ENCODE results near the gene ADGB.
A peak's percentile ranks its signal among the peaks of the same experiment; 100 is the strongest.
"Not testable (repeated sequence)": the region's sequence is repeated elsewhere in the genome, so short reads cannot be mapped to it uniquely, and the experiment has no call there.

Gene ADGB

DNA sequence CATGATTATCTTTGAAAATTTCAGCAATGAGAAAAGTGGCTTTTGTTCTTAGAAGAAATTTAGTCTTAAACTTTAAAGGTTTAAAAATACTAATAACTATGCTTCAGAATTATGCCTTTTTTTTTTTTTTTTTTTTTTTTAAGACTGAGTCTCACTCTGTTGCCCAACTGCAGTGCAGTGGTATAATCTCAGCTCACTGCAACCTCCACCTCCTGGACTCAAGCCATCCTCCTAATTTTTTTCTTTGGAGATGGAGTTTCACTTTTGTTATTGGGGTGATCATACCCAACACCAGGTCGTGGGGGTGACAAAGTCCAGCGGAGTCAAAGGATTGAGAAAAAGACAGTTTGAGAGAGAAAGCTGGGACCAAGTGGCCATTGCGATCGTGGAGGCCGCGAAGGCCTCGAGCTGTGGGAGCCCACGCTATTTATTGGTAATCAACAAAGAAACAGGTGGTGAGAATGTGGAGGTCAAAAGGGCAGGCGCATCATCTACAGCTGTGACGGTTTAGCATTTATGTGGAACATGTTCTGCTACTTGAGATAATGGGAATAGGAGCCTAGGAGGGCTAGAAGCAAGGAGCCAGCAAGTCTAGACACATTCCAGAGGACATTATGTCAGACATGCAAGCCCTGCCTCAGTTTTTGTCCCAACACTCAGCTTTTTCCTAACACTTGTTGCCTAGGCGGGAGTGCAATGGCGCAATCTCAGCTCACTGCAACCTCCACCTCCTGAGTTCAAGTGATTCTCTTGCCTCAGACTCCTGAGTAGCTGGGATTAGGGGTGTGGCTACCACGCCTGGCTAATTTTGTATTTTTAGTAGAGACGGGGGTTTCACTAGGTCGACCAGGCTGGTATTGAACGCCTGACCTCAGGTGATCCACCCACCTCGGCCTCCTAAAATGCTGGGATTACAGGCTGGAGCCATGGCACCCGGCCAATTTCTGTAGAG, 217.0 kb downstream of the ADGB start:
- DNase-seq (ENCODE audit: low read depth in 2 of 2), result not testable (repeated sequence)

DNA sequence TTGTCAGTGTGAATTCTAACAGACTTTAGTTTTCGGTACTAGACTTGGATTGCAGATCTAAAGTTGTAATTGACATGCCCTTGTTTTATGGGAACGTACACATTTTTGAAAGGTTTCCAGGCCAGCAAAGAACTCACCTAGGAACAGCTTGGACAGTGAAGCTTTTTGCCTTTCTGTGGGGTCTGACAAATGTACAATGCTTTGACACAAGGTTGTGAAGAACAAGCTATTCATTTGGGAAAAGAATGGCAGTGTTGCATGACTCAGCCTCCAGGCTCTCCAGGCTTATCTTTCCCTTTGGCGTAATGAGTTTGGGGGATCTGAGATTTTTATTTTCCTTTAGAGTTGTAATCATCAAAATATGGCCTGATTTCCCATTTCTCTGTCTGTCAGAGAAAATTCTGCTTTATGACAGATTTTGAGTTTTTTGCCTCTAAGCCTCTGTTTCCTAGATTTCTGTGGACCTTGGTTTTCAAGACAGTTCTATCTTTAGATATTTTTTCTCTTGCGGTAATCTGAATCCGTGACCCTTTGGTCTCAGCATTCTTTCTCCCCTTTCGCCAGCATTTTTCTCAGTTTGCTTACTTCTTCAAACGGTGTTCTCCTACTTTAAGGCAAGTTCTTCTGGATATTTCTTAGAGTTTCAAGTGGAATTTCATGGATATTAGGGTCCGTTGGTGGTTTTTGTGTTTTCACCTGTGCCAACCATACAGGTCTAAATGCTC, 221.0 kb downstream of the ADGB start:
- no peak for DNase-seq (ENCODE audit: low read depth in 2 of 2)

DNA sequence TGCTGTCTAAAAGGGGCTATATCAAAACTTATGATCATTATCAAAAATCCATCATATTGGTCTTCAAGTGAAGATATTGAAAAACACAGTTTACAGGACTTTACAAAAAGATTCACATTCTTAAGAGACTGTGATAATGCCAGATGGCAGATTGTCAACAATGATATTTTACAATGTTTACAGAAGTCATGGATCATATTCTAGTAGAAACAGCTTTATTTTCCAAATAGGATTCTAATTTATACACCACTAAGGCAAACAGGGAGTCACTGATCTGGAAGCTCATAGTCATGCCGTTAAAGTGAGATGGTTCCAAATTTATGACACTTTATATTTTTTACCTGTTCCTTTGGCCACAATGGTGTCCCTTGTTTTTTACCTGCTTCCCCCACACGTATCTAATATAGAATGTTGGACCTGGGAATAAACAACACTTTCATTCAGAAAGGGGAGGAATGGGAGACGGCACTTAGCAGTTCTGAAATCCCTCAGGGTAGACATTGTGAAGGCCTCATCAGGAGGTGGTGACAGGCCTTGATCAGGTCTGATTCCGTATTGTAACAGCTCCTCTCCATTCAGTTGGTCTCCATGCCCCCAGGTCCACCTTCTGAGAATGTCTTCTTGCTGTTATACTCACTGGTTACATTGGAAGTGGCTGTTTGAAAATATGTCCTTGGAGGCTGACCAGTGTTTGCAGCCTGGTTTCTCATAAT, 228.6 kb downstream of the ADGB start:
- no peak for DNase-seq (ENCODE audit: low read depth in 2 of 2)

DNA sequence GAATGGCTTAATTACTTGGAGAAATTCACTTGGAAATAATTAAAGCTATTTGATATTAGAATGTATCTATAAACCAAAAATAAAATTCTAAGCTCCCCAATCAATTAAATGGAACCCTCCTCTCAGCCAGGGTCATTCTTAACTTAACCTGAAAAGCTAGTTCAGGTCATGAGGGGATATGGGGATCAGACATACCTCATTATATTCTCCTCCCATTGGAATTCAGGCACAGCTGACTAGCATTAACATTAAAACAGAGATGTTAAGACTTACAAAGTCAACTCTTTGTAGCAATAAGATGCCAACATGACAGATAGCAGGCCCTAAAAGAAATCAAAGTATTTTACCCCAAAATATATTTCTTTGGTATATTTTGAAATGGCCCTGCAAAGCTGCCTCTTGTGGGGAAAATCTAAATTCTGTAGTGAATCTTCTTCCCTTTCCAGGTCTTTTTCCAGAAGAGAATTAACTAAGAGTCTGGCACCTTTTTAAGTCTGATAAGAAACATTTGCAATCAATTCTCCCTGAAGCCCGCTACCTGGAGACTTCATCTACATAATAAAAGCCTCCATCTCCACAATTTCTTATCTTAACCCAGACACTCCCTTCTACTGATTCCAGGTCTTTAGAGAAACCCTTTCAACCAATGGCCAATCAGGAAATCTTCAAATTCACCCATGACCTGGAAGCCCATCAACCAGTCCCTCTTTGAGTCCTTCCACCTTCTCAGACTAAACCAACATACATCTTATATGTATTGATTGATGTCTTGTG, 231.2 kb downstream of the ADGB start:
- no peak for DNase-seq (ENCODE audit: low read depth in 2 of 2)

DNA sequence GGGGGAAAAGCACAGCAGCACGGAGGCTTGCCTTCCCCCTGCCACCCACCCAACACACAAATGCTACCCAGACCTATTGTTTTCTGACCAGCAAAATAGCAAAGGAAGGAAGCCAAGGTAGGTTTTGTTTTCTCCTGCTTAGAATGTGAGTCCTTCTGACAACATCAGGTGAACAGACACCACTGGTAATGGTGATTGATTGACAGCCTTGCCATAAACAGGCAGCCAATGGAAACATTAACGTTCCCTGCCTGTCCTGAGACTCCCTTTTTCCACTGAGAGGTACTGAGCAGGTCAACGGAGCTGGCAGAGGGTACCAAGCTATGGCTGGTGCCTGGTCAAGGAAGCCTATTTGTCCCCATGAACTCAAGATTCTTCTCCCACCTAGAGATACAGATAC, 234.4 kb downstream of the ADGB start:
- no peak for DNase-seq (ENCODE audit: low read depth in 2 of 2)

DNA sequence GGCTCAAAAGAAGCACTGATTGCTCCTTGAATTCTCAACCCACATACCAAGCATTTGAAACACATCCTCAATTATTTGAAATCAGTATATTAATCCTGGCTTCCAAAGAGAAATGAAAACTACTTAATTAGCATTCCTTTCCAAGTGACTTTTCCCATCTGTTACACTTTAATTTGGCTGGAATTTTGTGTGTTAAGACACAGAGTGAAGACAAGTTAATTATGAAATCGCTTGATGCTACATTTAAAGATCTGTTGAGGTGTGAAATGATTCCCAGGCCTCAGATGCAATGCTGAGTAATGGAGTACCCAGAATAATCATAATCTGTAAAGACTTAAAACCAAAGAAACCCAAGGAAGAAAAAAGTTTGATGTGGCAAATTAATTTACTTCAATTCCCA, 241.4 kb downstream of the ADGB start:
- no peak for DNase-seq (ENCODE audit: low read depth in 2 of 2)

DNA sequence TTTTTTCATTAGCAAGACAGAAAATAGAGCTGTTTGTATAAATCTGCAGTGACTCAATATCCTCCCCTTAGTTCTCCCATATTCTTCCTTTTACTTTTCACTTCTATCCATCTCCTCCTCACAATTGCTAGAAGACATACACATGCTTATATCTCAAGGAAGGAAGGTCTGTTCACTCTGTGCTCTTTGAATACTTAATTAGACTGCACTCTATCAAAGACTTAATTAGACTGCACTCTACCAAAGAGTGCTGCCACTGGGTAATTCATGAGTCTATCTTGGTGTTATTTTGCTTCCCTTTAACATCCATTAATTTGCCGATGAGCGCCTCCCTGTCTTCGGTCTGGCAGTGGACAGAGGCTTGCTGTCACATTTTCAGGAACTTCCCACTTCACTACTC, 241.9 kb downstream of the ADGB start:
- no peak for DNase-seq (ENCODE audit: low read depth in 2 of 2)

DNA sequence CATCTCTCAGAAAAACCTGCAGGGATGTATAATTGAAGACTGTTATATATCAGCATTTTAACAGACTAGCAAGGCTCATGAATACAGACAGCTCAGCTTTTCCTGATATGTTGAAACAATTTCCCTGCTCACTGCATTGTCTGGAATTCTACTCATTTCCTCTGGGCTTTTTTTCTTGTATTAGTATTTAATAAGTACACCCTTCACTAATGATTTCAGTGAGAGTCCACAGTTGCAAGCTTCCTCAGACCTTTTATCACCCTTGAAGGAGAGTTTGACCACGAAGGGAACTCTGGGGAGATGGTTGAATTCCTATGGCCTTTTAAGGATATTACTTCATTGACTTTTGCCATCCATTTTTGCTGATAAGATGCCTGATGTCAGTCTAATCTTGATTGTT, 248.7 kb downstream of the ADGB start:
- DNase-seq (ENCODE audit: low read depth in 2 of 2), result no peak

DNA sequence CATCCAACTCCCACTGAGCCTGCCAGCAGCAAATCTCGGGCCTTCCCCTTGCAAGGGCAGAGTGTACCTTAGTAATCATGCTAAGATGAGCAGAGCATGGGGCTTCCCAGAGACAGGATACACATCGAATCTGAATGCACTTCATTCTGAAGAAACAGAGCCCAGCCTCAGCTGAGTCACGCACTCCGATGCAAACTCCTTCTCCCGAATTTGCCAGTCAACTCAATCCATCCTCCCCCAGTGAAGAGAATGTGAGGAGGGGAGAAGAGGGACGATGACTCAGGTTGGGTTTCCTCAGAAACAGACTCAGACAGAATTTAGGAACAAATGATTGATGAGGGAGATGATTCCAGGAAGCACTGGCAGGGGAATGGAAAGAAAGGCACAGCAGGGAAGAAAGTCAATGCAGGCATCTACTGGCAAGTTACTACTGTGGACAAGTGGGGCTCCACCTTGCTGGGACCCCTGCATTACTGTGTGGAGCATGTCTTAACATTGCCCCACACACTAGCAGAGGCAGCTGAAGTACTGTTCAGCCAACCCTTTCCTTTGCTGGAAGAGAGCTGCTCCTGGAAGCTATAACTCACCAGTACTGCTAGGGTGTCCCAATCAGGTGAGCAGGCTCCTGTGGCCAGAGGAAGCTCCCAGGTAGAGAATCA, 251.6 kb downstream of the ADGB start:
- no peak for DNase-seq (ENCODE audit: low read depth in 2 of 2)

DNA sequence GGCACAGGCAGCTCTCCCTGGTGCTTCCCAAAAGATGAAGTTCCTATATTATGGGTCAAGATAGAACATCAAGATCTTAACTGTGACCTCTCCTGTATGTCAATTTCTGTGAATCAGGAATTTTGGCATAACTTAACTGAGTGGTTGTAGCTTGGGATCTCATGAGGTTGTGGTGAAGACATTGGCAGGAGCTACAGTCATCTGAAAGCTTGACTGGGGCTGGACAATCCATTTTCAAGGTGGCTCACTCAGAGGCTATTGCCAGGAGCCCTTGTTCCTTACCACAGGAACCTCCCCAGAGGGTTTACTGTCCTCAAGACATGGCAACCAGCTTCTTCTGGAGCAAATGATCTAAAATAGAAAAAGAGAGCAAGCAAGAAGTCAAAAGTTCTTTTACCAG, 252.2 kb downstream of the ADGB start:
- no peak for DNase-seq (ENCODE audit: low read depth in 2 of 2)

DNA sequence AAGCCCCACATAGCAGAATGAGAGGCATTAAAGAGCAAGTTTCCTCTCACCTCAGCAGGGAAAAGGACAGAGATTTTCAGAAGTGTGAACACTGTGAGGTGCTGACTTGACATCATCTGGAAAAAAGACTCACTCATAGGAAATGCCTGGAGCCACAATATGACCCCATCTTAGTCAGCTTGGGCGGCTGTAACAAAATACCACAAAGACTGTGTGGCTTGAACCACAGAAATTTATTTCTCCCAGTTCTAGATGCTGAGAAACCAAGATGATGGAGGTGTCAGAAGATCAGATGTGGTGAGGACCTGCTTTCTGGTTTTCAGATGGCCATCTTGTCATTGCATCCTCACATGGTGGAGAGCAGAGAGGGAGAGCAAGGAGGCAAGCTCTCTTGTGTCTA, 253.1 kb downstream of the ADGB start:
- no peak for DNase-seq (ENCODE audit: low read depth in 2 of 2)

DNA sequence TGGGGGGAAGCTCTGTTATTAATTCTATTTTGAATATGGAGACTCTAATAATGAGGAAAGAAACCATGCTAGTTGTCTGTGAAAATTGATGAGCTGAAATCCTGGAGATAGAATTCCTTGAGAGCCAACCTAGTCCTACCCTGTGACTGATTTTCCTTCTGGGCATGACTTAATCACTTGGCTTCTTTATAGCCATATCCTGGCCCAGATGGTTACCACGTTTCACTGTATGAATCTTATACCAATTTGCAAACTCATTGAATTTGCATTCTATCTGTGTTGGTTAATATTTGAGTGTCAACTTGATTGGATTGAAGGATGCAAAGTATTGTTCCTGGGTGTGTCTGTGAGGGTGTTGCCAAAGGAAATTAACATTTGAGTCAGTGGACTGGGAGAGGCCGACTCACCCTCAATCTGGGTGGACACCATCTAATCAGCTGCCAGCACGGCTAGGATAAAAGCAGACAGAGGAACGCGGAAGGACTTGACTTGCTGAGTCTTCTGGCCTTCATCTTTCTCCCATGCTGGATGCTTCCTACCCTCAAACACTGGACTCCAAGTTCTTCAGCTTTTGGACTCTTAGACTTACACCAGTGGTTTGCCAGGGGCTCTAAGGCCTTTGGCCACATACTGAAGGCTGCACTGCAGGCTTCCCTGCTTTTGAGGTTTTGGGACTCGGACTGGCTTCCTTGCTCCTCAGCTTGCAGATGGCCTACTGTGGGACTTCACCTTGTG, 255.9 kb downstream of the ADGB start:
- DNase-seq (ENCODE audit: low read depth in 2 of 2), result not testable (repeated sequence)

DNA sequence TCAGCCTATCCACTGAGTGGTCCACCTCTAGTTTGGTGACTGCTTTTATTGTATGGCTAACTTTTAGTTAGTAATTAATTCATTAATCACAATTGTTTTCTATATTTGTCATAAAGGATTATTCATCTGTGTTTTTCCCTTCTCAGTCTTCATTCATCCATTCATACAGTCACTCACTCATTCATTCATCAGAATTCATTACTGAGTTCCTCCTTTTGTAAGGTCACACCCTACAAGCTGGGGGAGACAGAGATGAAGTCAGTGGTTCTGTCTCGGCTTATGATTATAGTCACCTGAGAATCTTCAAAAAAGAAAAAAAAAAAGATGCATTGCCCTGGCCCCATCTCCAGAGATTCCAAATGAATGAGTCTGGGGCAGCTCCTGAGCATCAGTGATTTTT, 257.1 kb downstream of the ADGB start:
- DNase-seq (ENCODE audit: low read depth in 2 of 2), result no peak

DNA sequence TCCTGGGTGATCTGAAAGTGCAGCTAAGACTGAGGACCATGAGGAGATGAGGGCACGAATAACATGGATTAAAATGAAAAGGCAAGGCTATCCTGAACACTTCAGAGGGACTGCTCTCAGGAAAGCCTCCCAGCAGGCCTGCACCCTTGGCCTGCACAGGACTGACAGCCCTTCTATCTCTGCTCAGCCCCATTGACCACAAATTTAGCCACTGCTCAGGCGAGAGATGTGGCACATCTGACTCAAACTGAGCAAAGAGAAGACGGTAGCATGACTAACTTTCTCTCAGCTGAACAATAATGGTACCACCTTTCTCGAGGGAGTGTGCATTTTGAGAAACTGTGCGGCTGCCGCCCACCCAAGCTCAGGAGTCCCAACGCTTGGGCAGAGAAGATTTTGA, 257.5 kb downstream of the ADGB start:
- no peak for DNase-seq (ENCODE audit: low read depth in 2 of 2)

DNA sequence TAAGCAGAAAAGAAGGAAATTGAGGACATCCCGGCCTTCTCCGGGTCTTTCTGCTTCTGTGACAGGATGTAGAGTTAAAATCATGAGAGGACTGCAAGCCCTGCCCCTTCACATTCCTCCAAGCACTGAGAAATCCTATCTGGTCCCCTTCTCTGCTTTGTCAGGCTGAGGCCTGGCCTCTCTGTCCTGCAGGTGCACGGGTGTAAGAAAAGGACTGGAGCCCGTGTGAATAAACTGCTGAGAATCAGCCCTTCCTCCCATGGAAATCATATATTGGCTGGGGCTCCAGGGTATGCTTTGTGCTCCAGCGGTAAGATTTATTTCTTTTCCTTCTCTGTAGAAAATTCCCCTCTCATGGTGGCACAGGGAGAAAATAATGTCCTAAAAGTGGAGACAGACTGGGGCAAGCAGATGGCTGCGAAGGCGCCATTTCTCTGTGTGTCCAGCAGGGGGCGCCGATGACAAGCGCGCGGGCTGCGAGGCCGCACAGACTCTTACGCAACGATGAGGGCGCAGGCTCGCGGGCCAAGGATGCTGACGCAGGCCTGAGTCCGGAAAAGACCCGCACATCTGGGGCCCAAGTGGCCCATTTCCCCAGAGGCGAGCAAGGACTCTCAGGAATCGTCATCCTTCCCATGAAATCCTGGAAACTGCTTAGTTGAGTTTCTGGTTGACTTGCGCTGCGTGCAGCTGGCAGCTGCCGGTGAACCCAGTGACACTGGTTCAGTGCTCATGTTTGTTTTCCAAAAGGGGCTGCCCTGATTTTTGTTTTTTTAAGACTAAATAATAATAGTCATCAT, 258.6 kb downstream of the ADGB start:
- peak; percentile 47 to 48 for DNase-seq (ENCODE audit: low read depth in 2 of 2)

DNA sequence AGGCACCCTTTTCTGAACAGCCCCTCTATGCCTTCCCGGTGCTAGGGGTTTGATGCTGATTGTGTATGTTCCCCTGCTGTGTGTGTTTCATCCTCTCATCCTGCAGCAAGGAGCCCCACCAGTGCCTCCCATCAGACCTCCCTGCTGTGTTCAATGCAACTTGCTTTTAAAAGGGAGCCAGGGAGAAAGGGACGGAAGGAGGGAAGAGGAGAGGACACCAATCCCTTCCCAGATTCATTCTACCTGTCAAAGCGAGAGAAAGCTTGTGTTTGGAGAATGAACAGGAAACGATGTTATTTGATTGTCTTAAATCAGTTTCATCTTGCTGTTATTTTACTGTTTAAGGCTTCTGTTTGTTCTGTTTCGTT, 259.2 kb downstream of the ADGB start:
- no peak for DNase-seq (ENCODE audit: low read depth in 2 of 2)

DNA sequence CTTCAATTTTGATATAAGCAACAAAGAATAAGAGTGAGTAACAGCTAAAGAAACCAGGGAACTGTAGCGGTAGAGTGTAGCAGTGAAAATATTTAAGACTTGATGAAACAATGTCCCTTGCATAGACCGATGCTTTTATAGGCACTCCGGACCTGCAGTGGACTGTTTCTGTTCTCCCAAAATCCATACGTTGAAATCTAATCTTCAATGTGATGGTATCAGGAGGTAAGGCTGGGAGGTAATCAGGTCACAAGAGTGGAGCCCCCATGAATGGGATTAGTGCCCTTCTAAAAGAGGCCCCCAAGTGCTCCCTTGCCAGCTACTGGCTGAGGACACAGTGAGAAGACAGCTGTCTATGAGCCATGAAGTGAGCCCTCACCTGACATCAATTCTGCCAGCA, 260.4 kb downstream of the ADGB start:
- DNase-seq (ENCODE audit: low read depth in 2 of 2), result no peak

DNA sequence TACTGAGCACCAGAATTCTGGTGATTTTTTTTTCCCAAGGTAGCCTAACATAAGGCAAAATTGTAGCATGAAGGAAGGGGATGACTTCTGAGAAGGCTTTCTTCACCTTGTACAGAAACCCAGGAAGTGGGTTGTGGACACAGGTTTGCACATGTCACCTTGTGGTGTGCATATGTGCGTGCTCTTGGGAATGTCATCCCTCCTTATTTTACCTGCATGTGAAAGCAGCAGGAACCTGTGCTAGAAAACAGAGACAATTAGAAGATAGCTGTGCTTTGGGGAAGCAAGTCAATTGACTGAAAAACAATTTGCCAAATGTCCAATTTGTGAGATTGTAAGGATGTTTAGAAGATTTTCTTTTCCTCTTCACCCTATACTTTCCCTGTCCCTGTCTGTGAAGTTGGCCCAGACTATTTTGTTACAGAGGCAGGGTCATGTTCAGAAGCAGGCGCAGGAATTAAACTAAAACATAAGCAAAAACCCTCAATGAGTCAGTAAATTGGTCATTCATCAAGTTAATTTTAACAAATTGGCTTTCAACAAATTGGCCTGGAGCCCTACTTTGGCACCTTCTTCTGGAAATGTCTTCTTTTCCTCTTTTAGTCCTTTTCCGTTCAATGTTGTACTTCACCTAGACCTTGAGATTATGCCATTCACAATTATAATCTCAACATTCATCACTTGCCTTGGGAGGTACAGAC, 261.2 kb downstream of the ADGB start:
- no peak for DNase-seq (ENCODE audit: low read depth in 2 of 2)

DNA sequence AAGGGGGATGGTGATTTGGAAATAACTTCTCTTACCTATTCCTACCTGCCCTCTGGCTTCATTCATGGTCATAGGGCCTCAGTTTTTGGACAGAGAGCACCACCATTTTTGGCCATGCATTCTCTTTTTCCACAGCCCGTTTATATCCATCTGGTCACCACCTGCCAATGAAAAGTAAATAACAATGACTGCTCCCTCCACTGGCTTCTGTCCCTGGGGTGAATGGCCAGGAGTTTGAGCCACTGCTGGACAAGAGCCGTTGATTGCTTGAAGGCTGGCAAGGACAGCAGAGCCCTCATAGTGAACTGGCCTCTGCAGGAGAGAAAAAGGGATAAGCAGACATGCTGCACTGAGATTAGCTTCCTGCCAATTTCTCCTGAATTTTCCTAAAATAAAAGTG, 261.8 kb downstream of the ADGB start:
- no peak for DNase-seq (ENCODE audit: low read depth in 2 of 2)

Data from stimulated activated CD8-positive, alpha-beta memory T cell treated with anti-CD3 and anti-CD28 coated beads, Interleukin-2, amount 100 ng/mL, for 1 hour (primary cell).